Kidney (tissue), 14 donors: ENCODE results near the gene SLC35A2. TPM values are rescaled to one million over a fixed set of nuclear protein-coding genes. Genes with fewer than 3 reads are reported as not detected.

Experiments
- DNase-seq, 5 donors: peaks; one replicate each; pipeline ENCODE4 v3.0.0-alpha.2; 2013 to 2020
- FAIRE-seq: peaks from 2 replicates; lab custom pipeline; 2012; peaks lifted over from hg19 to GRCh38; lab: Jason Lieb, UNC
- H3K27ac ChIP-seq, 2 donors: one replicate each; pipeline ENCODE4 v1.7.0; 2013; ENCODE audit warnings: low read depth in 2 of 2, low read length in 2 of 2, inconsistent platforms in 1 of 2
- H3K27me3 ChIP-seq: one replicate; pipeline ENCODE4 v1.7.1; 2013; ENCODE audit warnings: low read length, inconsistent platforms; ENCODE audit not compliant: control insufficient read depth, insufficient read depth
- H3K36me3 ChIP-seq, 3 donors: one replicate each; pipeline versions ENCODE4 v1.7.0 to v1.7.1; 2013; ENCODE audit warnings: low read length in 3 of 3, control low read depth in 1 of 3, inconsistent platforms in 1 of 3; ENCODE audit not compliant: insufficient read depth in 3 of 3, control insufficient read depth in 2 of 3
- H3K4me1 ChIP-seq, 3 donors: one replicate each; pipeline versions ENCODE4 v1.7.0 to v1.7.1; 2013; ENCODE audit warnings: low read length in 3 of 3, inconsistent platforms in 1 of 3, low read depth in 1 of 3; ENCODE audit not compliant: control insufficient read depth in 2 of 3, insufficient read depth in 2 of 3
- H3K4me3 ChIP-seq, 3 donors: one replicate each; pipeline versions ENCODE4 v1.7.0 to v1.8.1; 2013; ENCODE audit warnings: low read length in 3 of 3, control low read depth in 1 of 3, inconsistent platforms in 1 of 3
- H3K9ac ChIP-seq, 3 donors: one replicate each; pipeline versions ENCODE4 v1.7.0 to v1.7.1; 2013; ENCODE audit warnings: low read length in 3 of 3, control low read depth in 1 of 3, inconsistent platforms in 1 of 3
- H3K9me3 ChIP-seq, 3 donors: one replicate each; pipeline versions ENCODE4 v1.7.0 to v1.7.1; 2013; ENCODE audit warnings: low read length in 3 of 3, control low read depth in 1 of 3, inconsistent platforms in 1 of 3; ENCODE audit not compliant: control insufficient read depth in 2 of 3, insufficient read depth in 1 of 3
- CTCF ChIP-seq: IDR thresholded peaks from 3 replicates; pipeline ENCODE4 v1.5.1; 2012; ENCODE audit warnings: mild to moderate bottlenecking, moderate library complexity, borderline replicate concordance; ENCODE audit not compliant: insufficient read depth; ENCODE audit errors: extremely low read depth
- intact Hi-C: fragments of 100-400 bp; cut with DNase I; formaldehyde crosslinking; loops from one replicate; pipeline ENCODE4 v1.11.1; 2022
- polyA plus RNA-seq: library from polyadenylated mRNA; stranded (reverse); fragments of 350-450 nt; fragmentation: Illumina TruSeq; extraction: RNeasy Lipid Tissue Mini Kit (QIAGEN cat#74804); gene quantifications from one replicate; pipeline ENCODE4 v1.2.3, GENCODE V29; 2014; ENCODE audit warnings: low read depth, low replicate concordance; ENCODE audit not compliant: insufficient read depth
- total RNA-seq: library from RNA; stranded (reverse); fragmentation: NEBNext Ultra II Directional; extraction: Animal tissue kit (Norgen Biotek cat#: 25700); gene quantifications from one replicate; pipeline ENCODE4 v1.2.1, GENCODE V29; 2021
- donor health status: control.
- donor health status: control.
- donor health status: control.
- donor health status: control.
- donor health status: control.
- donor health status: DM: yes; HTN: yes; CAD: no.
- donor health status: Normal renal cell carcinoma (clear cell type).

SLC35A2 gene
- total and polyA plus RNA-seq, 2 donors from 2014 or later, result 29.3 to 34.2 TPM

- TF ChIP-seq CTCF, result no peak
- Histone ChIP-seq H3K36me3 (no peaks in the 10 kb centered on the region), H3K27me3 (no peaks in the 10 kb centered on the region), H3K9me3 (no peaks in the 10 kb centered on the region), H3K4me1 (peaks cover 0 to 9% (median 0%) of the 10 kb centered on the region in 3 donors), H3K27ac (no peak overlapping the region), H3K9ac (no peak overlapping the region), H3K4me3 (no peak overlapping the region)
- intact Hi-C loops, result no loop called here
- no peak for FAIRE-seq
- DNase-seq, result no peak
Measured at GRCh38 chrX:48948589-48948988, 37.1 kb upstream of the SLC35A2 start.

GRCh38 chrX:48945517-48946348, 34.3 kb upstream of the SLC35A2 start:
- Histone ChIP-seq H3K27me3 (no peaks in the 10 kb centered on the region), H3K27ac (no peak overlapping the region), H3K4me1 (peaks cover 0 to 8% (median 0%) of the 10 kb centered on the region in 3 donors), H3K36me3 (peaks cover 0 to 1% (median 0%) of the 10 kb centered on the region in 3 donors), H3K9ac (no peak overlapping the region), H3K9me3 (no peaks in the 10 kb centered on the region), H3K4me3 (no peak overlapping the region)
- intact Hi-C loops, result no loop called here
- FAIRE-seq (peak; percentile 92), DNase-seq (peak in 4 of 5 donors; percentile 38 to 76 (median 44))
- TF ChIP-seq CTCF, result peak; percentile 57

GRCh38 chrX:48942895-48943294, 31.4 kb upstream of the SLC35A2 start:
- FAIRE-seq (no peak), DNase-seq (no peak)
- H3K4me3 ChIP-seq, result no peak overlapping the region
- no peak for TF ChIP-seq CTCF
- H3K27ac ChIP-seq, result no peak overlapping the region
- intact Hi-C loops, result no loop called here
- no peaks in the 10 kb centered on the region for H3K9me3 ChIP-seq
- no peak overlapping the region for H3K9ac ChIP-seq
- no peaks in the 10 kb centered on the region for H3K27me3 ChIP-seq
- peaks cover 0 to 9% (median 0%) of the 10 kb centered on the region in 3 donors for H3K36me3 ChIP-seq
- peaks cover 0 to 15% (median 0%) of the 10 kb centered on the region in 3 donors for H3K4me1 ChIP-seq
